ENCODE data around the gene RHCG.

DNA sequence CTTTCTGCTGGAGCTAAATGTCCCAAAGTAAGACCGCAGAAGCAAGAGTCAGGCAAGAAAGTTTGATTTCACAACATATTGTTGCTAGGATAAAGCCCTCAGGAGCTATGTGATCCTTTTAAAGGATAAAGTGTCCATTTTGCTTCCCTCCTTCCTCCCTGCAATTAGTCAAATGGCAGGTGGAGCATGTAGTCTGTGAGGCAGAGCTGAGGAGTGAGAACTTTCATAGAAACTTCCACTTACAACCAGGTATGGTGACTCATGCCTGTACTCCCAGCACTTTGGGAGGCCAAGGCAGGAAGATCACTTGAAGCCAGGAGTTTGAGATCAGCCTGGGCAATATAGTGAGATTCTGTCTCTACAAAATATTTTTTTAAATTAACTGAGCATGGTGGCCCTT lies 25.2 kb upstream of the RHCG start:
- TF ChIP-seq POLR2A (IDR thresholded peaks at IDR 0.05), result no peak
- TF ChIP-seq, protein P1, sequence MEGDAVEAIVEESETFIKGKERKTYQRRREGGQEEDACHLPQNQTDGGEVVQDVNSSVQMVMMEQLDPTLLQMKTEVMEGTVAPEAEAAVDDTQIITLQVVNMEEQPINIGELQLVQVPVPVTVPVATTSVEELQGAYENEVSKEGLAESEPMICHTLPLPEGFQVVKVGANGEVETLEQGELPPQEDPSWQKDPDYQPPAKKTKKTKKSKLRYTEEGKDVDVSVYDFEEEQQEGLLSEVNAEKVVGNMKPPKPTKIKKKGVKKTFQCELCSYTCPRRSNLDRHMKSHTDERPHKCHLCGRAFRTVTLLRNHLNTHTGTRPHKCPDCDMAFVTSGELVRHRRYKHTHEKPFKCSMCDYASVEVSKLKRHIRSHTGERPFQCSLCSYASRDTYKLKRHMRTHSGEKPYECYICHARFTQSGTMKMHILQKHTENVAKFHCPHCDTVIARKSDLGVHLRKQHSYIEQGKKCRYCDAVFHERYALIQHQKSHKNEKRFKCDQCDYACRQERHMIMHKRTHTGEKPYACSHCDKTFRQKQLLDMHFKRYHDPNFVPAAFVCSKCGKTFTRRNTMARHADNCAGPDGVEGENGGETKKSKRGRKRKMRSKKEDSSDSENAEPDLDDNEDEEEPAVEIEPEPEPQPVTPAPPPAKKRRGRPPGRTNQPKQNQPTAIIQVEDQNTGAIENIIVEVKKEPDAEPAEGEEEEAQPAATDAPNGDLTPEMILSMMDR (IDR thresholded peaks at IDR 0.05 in 8 of 11, conservative IDR thresholded peaks at IDR 0.05 in 3 of 11), result no peak

Data from spleen (tissue), 7 donors.